Hematopoietic multipotent progenitor cell treated with erythropoietin and hydrocortisone succinate and interleukin-3 and kit ligand, for 15 days (in vitro differentiated cells): ENCODE measurements around the gene MAP4K3.
"Not testable (repeated sequence)": the region's sequence is repeated elsewhere in the genome, so short reads cannot be mapped to it uniquely, and the experiment has no call there.

Source experiments
- DNase-seq: peaks from one replicate; pipeline ENCODE4 v3.0.0-alpha.2; 2015; ENCODE audit warnings: low spot score

The MAP4K3 gene

DNA sequence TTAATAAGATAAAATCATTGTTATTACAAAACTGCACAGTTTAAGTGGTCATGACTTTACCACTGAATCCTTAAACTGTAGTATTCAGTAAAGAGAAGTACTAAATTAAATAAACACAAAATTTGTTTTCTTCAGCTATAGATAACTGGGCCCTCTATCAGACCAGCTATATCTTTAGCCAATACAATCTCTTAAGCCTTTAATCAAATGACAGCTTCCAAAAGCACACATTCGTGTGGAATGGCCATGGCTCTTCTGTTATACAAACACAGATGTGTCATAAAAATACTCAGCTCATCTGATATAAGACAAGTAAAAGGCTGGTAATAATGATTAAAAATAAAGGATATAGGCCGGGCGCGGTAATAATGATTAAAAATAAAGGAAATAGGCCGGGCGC lies 135.7 kb downstream of the MAP4K3 start:
- DNase-seq: no peak

DNA sequence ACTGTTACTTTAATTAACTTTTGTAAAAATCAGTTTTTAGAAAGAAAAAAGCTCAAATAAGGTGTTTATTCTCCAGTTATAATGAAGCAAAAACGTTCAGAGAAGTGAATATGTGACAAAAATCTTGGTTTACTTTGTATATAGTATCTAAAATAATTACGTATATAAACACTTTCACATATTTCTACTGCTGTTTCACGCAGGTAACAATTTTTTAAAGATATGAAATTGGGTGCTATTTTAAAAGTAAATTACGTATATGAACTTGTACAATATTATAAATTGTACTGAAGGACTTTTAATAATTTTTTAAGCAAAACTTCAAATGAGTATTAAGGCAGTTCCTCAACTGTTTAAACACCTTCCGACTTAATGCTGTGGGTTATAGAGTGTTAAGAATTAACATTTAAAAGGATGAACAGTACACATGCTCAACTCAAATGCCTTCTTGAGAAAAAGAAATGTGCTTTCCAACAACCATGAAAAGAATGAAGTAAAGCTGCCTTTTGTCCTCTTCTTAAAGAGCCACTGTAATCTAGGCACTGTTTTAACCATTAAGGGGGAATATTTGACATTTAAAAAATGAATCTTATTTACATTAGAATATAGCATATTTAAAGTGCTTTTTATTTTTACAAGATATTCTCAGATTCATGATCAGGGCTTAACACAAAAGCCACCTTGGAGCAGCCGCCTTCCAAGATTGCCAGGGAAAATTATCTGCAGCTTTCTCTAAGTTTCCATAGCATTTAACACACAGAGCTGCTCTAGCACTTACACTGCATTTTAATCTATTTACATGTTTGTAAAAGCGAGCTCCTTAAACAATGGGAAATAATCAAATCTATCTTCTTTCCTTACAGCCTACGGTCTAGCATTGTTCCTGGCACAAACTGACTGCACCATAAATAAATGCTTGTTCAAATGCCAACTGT lies 136.8 kb downstream of the MAP4K3 start:
- no peak for DNase-seq

DNA sequence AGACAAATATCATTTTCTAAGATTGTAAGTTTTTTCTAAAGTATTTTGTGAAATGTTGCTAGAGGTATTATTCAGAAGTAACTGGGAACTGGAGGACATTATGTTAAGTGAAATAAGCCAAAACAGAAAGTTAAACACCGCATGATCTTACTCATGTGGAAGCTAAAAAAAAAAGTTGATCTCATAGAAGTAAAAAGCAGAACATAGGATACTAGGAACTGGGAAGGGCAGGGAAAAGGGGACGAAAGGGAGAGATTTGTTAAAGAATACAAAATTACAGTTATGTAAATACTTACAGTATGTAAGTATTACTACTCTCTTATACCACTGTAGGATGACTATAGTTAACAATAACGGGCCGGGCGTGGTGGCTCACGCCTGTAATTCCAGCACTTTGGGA lies 146.7 kb downstream of the MAP4K3 start:
- DNase-seq: no peak

DNA sequence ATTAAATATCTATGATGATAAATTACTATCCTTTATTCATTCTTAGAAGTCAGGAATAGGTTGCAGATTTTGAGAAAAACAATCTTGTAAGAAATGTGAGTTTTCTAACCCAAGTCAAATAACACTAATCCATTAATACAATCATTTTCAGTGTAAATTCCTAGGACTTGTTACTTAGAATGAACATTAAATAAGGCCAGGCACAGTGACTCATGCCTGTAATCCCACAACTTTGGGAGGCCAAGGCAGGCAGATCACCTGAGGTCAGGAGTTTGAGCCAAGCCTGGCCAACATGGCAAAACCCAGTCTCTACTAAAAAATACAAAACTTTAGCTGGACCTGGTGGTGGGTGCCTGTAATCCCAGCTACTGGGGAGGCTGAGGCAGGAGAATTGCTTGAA lies 147.5 kb downstream of the MAP4K3 start:
- DNase-seq: no peak

DNA sequence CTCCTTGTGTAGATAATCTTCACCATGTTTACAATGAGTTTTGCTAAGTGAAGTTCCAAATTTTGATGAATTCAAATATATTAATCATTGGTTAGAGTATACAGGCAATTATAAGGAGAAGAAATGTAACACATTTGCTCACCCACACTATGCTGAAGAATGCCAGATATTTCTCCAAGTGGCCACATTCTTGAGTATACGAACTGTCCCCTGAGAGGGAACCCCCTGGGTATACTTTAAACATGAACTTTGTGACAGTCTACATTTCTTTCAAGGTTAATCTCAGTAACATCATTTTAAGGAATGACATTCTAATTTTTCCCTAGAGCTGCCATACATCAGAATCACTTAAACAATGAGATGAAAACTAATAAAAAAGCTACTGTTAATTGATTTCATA lies 153.5 kb downstream of the MAP4K3 start:
- no peak for DNase-seq

DNA sequence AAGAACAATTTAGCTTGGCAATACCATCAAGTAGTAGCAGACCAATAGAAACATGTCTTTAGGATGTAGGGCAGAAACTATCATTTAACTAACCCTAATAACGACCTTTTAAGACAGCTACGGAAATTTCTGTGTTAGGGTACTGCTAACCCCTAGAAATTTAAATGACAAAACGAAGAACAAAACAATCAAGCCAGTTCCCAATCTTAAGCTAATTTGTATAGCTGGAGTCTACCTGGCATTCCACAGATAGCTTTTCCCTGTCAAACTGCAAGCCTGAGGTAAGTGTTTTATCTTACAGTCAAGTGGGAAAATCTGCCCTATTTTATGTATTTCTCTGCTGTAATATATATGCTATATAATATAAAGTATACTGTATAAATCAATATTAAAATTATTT lies 155.7 kb downstream of the MAP4K3 start:
- no peak for DNase-seq

DNA sequence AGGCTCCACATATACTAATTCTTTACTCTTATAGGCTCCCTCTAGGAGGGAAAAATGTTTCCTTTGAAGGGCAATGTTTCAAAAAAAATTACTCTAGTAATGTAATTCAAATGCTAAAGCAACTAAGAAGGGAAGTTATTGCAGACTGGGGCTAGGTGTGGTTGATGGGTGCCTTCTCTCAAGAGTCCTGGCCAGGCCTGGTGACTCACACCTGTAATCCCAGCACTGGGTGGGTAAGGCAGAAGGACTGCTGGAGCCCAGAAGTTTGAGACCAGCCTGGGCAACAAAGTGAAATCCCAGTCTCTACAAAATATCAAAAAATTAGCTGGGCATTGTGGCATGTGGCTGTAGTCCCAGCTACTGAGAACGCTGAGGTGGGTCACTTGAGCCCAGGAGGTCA lies 162.1 kb downstream of the MAP4K3 start:
- DNase-seq: no peak

DNA sequence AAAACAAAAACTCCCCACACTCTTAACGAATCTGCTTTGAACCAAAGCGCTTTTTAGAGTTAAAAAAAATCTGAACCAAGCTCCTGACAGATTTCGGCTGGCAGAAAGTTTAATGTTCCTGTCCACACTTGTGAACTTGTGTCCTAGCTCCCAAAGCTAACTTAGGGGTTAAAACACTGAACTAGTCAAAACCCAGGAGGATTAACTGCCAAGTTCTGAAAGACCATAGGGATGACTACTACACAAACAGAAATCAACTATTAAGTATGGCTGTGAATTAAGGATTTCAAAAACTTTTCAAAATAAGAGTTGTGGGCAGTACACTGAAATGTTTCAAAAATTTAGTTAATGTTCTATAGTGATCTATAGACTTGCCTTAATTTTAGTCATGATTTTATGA lies 167.1 kb downstream of the MAP4K3 start:
- no peak for DNase-seq

DNA sequence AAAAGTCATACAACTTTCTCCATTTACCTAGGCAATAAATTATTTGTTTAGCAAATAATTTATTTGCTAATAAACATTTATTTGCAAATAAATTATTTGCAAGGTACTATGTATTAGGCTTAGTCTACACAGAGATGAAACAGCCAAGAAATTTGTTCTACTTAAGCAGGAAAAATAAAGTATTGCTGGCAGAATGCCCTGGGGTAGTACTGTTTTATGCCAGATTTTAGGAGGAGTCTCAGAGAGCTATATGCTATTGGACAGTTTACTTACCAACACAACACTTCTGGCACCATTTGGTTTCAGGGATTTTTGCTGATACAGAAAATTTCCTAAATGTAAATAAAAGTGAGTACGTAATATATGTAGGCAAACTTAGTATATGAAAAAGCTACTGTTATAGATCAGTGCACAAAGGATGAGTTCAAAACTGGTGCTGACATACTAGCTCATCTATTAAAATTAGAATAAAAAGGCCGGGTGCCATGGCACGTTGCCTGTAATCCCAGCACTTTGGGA lies 170.1 kb downstream of the MAP4K3 start:
- DNase-seq: no peak

DNA sequence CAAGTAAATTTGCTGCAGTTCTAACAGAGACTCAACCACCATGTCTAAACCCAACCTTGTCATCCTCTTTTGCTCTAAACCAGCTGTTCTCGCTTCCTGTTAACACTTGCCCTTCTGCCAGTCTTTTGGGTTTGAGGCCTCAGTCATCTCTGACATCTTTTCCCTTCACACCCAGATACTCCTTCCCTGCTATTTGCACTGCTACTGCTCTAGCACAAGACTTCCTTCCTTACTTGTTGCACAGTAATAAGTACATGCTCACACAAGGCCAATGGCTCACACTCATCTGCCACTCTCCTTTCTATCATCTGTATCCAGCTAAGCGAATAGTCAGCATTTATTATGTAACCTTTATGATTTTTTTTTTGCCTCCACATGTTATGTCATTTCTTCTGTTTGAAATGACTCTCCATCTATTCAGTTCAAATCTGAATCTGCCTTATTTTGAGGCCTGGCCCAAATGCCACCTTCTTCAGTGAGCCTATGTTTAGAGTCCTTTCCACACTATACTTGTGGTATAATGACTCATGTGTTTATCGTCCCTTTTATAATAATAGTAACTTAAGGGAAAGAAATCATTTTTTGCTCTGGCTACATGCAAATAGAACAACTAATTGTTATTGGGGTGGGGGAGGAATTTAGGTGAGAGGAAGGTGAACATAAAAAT lies 170.8 kb downstream of the MAP4K3 start:
- DNase-seq: no peak

DNA sequence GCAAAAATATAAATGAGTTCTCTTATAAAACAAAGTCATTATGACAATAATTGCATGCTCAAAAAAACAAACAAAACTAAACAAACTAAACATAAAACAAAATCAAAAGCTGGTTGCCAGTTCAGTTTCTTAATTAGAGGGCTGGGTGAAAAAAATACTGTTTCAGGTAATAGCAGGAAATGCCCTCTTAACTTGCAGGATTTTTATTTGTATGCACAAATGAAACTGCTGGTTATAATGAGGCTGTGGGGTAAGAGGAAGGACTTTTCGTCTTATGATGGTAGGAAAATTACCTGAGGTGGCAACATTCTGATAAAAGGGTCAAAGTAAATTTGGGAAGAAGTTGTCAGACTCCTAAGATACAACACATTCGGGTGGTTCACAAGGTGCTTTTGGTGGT lies 171.8 kb downstream of the MAP4K3 start:
- no peak for DNase-seq

DNA sequence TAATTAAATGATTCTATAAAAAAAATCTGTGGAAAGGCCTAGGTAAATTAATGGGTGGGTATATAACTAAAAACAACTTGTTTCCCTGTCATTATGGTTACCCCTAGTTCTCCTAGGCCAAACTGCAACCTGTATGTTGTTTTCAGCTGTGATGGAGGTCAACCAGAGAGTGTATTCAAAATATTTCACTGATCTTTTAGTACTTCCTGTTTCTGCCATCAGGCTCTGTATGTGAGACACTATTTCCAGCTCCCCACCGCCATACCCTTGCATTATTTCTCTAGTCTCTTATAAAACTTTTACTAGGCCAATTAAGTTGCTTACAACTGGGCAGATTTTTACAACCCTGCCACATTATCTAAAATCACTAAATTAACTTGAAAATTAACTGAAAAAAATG lies 172.4 kb downstream of the MAP4K3 start:
- no peak for DNase-seq

DNA sequence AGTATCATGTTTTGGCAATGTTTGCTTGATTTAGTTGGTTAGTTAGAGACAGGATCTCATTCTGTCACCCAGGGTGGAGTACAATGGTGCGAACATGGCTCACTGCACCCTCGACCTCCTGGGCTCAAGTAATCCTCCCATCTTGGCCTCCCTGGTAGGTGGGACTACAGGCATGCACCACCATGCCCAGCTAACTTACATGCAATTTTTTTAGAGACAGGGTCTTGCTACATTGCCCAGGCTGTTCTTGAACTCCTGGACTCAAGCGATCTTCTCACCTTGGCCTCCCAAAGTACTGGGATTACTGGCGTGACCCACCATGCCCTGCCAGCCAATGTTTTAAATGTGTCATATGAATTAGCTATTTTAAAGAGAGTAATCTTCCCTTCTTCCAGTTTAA lies 177.0 kb downstream of the MAP4K3 start:
- no peak for DNase-seq

DNA sequence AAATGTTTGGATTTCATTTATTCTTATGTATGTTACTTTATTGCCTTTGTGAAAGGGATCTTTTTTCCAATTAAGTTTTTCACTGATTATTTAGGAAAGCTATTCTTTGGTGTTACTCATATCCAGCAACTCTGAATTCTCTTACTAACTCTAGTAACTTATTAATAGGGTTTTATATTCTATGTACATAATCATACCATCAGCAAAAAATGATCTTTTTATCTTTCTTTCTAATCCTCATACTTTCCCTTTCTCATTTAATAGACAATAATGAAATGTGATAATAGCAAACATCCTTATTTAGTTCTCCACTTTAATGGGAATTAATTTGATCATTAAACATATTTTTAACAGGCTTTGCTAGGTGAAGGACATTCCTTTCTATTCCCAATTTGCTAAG lies 181.0 kb downstream of the MAP4K3 start:
- no peak for DNase-seq

DNA sequence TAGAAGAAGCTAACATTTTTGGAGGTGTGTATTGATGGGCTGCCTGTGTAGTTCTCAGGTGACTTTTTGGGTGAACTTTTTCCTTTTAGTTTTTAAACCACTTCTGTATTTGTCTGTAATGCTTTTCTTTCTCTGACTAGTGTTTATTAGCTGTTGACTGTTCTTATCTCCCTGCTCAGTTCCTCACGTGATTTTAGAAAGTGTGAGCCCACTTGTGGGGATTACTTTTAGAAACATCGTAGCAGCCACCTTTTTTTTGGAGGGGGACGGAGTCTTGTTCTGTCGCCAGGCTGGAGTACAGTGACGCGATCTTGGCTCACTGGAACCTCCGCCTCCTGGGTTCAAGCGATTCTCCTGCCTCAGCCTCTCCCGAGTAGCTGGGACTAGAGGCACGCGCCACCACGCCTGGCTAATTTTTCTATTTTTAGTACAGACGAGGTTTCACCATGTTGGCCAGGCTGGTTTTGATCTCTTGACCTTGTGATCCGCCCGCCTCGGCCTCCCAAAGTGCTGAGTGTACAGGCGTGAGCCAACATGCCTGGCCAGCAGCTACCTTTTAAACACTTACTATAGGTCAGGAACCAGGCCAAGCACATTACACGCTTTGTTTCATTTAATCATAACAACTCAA lies 184.1 kb downstream of the MAP4K3 start:
- DNase-seq: no peak

DNA sequence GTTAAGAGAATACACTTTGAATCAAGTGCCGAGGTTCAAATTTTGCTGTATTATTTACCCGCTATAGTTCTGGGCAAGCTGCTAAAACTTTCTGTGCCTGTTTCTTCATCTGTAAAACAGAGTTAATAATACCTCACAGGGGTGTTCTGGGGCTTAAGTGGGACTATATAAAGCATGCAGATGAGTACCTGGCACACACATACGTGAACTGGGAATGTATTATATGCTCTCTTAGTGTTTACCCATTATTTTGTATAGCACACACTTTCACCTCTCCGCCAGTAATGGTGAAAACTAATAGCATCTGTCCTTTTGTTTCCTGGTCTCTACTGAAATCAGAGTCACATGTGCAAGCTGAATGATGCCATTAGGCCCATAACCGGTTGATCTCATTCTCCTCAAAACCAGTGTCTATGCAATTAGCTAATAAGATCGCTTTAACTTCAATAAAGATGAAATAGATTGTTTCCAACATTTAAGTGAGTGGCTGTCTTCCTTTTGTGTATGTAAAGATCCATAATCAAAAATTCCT lies 189.5 kb downstream of the MAP4K3 start:
- DNase-seq: no peak

DNA sequence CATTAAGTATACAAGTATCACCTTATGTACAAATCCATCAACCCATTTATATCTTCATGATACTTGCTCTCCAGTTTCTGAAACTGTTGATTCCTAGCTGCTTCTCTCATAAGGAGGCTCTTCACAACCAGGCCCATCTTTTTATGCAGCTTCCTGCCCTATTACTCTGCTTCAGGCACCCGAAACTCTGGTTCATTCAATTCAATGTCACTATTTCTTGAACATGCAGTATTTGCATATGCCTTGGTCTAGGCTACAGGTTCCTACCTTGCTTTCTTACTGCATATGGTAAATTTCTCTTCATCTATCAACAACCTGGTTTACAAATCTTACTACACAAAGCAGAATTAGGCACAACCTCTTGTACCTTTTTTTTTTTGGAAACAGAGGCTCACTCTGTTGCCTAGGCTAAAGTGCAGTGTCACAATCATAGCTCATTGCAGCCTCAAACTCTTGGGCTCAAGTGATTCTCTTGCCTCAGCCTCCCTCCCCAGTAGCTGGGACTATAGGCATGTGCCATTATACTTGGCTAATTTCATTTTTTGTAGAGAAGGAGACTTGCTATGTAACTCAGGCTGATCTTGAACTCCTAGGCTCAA lies 190.6 kb downstream of the MAP4K3 start:
- DNase-seq: no peak

DNA sequence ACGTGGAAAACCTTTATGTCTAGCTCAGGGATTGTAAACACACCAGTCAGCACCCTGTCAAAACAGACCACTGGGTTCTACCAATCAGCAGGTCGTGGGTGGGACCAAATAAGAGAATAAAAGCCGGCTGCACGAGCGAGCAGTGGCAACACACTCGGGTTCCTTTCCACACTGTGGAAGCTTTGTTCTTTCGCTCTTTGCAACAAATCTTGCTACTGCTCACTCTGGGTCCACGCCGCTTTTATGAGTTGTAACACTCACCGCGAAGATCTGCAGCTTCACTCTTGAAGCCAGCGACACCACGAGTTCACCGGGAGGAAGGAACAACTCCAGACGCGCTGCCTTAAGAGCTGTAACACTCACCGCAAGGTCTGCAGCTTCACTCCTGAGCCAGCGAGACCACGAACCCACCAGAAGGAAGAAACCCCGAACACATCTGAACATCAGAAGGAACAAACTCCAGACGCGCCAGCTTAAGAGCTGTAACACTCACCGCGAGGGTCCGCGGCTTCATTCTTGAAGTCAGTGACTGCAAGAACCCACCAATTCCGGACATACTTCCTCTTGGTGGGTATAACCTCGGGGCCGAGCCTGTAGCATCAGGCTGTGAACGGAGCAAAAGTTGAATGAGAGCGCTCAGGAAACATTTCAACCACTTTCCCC lies 192.0 kb downstream of the MAP4K3 start:
- not testable (repeated sequence) for DNase-seq

DNA sequence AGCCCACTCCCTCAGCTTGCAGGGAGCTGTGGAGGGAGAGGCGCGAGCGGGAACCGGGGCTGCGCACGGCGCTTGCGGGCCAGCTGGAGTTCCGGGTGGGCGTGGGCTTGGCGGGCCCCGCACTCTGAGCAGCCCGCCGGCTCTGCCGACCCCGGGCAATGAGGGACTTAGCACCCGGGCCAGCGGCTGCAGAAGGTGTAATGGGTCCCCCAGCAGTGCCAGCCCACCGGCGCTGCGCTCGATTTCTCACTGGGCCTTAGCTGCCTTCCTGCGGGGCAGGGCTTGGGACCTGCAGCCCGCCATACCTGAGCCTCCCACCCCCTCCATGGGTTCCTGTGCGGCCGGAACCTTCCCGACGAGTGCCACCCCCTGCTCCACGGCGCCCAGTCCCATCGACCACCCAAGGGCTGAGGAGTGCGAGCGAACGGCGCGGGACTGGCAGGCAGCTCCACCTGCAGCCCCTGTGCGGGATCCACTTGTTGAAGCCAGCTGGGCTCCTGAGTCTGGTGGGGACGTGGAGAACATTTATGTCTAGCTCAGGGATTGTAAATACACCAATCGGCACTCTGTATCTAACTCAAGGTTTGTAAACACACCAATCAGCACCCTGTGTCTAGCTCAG lies 192.7 kb downstream of the MAP4K3 start:
- DNase-seq: not testable (repeated sequence)

DNA sequence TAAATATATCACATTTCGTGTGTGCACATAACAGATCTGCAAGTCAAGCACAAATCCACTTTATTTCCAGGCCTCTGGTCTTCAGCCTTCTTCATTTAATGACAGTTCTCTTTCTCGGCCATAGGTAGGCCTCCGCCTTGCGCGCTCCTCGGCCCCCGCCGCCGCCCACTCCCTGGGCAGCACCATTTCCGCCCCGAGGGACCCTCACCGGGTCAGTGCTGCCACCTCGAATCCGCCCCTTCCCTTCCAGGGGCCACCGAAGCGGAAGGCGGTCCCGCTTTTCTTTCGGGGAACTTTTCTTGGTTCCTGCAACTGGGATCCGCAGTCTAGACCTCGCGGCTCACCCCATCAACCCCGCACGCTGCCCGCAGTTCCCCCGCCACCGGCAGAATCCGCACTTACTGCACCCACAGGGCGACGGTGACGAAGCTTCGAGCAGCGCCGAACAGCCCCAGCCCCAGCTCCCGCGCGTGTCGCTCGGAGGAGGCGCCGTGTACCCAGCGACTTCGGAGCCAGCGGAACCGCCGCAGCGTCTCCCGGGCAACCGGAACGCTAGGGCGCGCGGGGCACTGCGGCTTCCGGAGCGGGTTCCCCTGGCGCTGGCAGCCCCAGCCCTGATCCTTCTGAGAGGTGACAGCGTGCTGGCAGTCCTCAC lies 193.5 kb downstream of the MAP4K3 start, which contains the start of gene CDKL4:
TSS of gene CDKL4 (minus strand) at position 502 of the 655 bp plus-strand sequence.
- DNase-seq: no peak
